Urinary bladder (tissue), 4 donors: ENCODE data around the gene CNTNAP2. TPM values are rescaled to one million over a fixed set of nuclear protein-coding genes. Genes with fewer than 3 reads are reported as not detected.

Source experiments
- DNase-seq: peaks from one replicate; pipeline ENCODE4 v3.0.0-alpha.2; 2015; ENCODE audit errors: extremely low spot score
- H3K27ac ChIP-seq: one replicate; pipeline ENCODE4 v1.5.1; 2013; ENCODE audit warnings: low read depth, mild to moderate bottlenecking, moderate library complexity
- H3K36me3 ChIP-seq: one replicate; pipeline ENCODE4 v1.6.1; 2013; ENCODE audit warnings: mild to moderate bottlenecking, moderate library complexity; ENCODE audit not compliant: insufficient read depth
- H3K4me1 ChIP-seq: one replicate; pipeline ENCODE4 v1.6.1; 2013; ENCODE audit warnings: mild to moderate bottlenecking, moderate library complexity; ENCODE audit not compliant: insufficient read depth
- H3K4me3 ChIP-seq: one replicate; pipeline ENCODE4 v1.5.1; 2013; ENCODE audit warnings: low read depth, low read length
- WGBS: extraction: QIAGEN DNeasy Blood & Tissue Kit; methylation state at CpG from one replicate; pipeline ENCODE4 v1.1.7; 2013; 5-methylcytosine and 5-hydroxymethylcytosine counted together
- polyA plus RNA-seq: library from polyadenylated mRNA; stranded (reverse); fragments of 200-250 nt; gene quantifications from one replicate; pipeline ENCODE4 v1.2.3, GENCODE V29; 2013
- total RNA-seq: library from RNA; depleted of rRNA; stranded (reverse); fragments of >200 nt; gene quantifications from one replicate; pipeline ENCODE4 v1.2.3, GENCODE V29; 2014
- donor health status: healthy with polysubstance abuse.
- donor health status: healthy.

Gene CNTNAP2
- total and polyA plus RNA-seq, 2 donors: 0.28 to 23.3 TPM

- no peaks in the 10 kb centered on the region for H3K36me3 ChIP-seq
- H3K4me3 ChIP-seq: no peak overlapping the region
- 82% methylated on average over 1 of the region's 1 CpG for WGBS
- DNase-seq: no peak
- no peak overlapping the region for H3K27ac ChIP-seq
- no peaks in the 10 kb centered on the region for H3K4me1 ChIP-seq
Observed at GRCh38 chr7:148238761-148239325, 2122.2 kb downstream of the CNTNAP2 start.

GRCh38 chr7:148241700-148242293 is 2125.2 kb downstream of the CNTNAP2 start:
- Histone ChIP-seq H3K4me1 (no peaks in the 10 kb centered on the region), H3K27ac (no peak overlapping the region), H3K36me3 (no peaks in the 10 kb centered on the region), H3K4me3 (no peak overlapping the region)
- WGBS: 51% methylated on average over 3 of the region's 3 CpGs
- DNase-seq: peak; percentile 48

- no peaks in the 10 kb centered on the region for H3K36me3 ChIP-seq
- DNase-seq: peak; percentile 52
- no peak overlapping the region for H3K4me3 ChIP-seq
- 9% methylated on average over 17 of the region's 17 CpGs for WGBS
- H3K27ac ChIP-seq: no peak overlapping the region
- H3K4me1 ChIP-seq: no peaks in the 10 kb centered on the region
Observed at GRCh38 chr7:148242294-148242821, 2125.8 kb downstream of the CNTNAP2 start.

- 41% methylated on average over 7 of the region's 7 CpGs for WGBS
- Histone ChIP-seq H3K4me1 (no peaks in the 10 kb centered on the region), H3K36me3 (no peaks in the 10 kb centered on the region), H3K27ac (no peak overlapping the region), H3K4me3 (no peak overlapping the region)
- DNase-seq: no peak
Observed at GRCh38 chr7:148245381-148245780, 2128.8 kb downstream of the CNTNAP2 start.

- WGBS: 94% methylated on average over 7 of the region's 7 CpGs
- Histone ChIP-seq H3K36me3 (no peaks in the 10 kb centered on the region), H3K4me1 (no peaks in the 10 kb centered on the region), H3K4me3 (no peak overlapping the region), H3K27ac (no peak overlapping the region)
- DNase-seq: no peak
Observed at GRCh38 chr7:148253629-148254028, 2137.0 kb downstream of the CNTNAP2 start.

GRCh38 chr7:148255333-148255732 is 2138.7 kb downstream of the CNTNAP2 start:
- no peak overlapping the region for H3K4me3 ChIP-seq
- WGBS: 57% methylated on average over 3 of the region's 3 CpGs
- no peaks in the 10 kb centered on the region for H3K36me3 ChIP-seq
- DNase-seq: no peak
- no peaks in the 10 kb centered on the region for H3K4me1 ChIP-seq
- no peak overlapping the region for H3K27ac ChIP-seq

GRCh38 chr7:148256433-148256832 is 2139.8 kb downstream of the CNTNAP2 start:
- H3K4me3 ChIP-seq: no peak overlapping the region
- DNase-seq: no peak
- H3K27ac ChIP-seq: no peak overlapping the region
- H3K4me1 ChIP-seq: no peaks in the 10 kb centered on the region
- no peaks in the 10 kb centered on the region for H3K36me3 ChIP-seq
- 93% methylated on average over 6 of the region's 6 CpGs for WGBS

- peak; percentile 42 for DNase-seq
- no peak overlapping the region for H3K4me3 ChIP-seq
- H3K36me3 ChIP-seq: no peaks in the 10 kb centered on the region
- WGBS: 28% methylated on average over 5 of the region's 5 CpGs
- no peak overlapping the region for H3K27ac ChIP-seq
- H3K4me1 ChIP-seq: no peaks in the 10 kb centered on the region
Observed at GRCh38 chr7:148260599-148260998, 2144.0 kb downstream of the CNTNAP2 start.

- Histone ChIP-seq H3K4me1 (no peaks in the 10 kb centered on the region), H3K27ac (no peak overlapping the region), H3K4me3 (no peak overlapping the region), H3K36me3 (no peaks in the 10 kb centered on the region)
- 96% methylated on average over 10 of the region's 10 CpGs for WGBS
- DNase-seq: no peak
Observed at GRCh38 chr7:148261523-148261922, 2144.9 kb downstream of the CNTNAP2 start.

GRCh38 chr7:148261996-148262688 is 2145.5 kb downstream of the CNTNAP2 start:
- H3K27ac ChIP-seq: no peak overlapping the region
- H3K36me3 ChIP-seq: no peaks in the 10 kb centered on the region
- H3K4me1 ChIP-seq: no peaks in the 10 kb centered on the region
- H3K4me3 ChIP-seq: no peak overlapping the region
- DNase-seq: no peak
- 61% methylated on average over 12 of the region's 12 CpGs for WGBS

GRCh38 chr7:148262721-148263229 is 2146.2 kb downstream of the CNTNAP2 start:
- DNase-seq: peak; percentile 42
- Histone ChIP-seq H3K36me3 (no peaks in the 10 kb centered on the region), H3K4me1 (no peaks in the 10 kb centered on the region), H3K4me3 (no peak overlapping the region), H3K27ac (no peak overlapping the region)
- WGBS: 6% methylated on average over 18 of the region's 18 CpGs

- Histone ChIP-seq H3K4me1 (no peaks in the 10 kb centered on the region), H3K36me3 (no peaks in the 10 kb centered on the region), H3K27ac (no peak overlapping the region), H3K4me3 (no peak overlapping the region)
- no peak for DNase-seq
- WGBS: 57% methylated on average over 7 of the region's 7 CpGs
Observed at GRCh38 chr7:148264933-148265557, 2148.4 kb downstream of the CNTNAP2 start.

- DNase-seq: no peak
- WGBS: 65% methylated on average over 7 of the region's 7 CpGs
- H3K4me1 ChIP-seq: no peaks in the 10 kb centered on the region
- H3K4me3 ChIP-seq: no peak overlapping the region
- no peak overlapping the region for H3K27ac ChIP-seq
- H3K36me3 ChIP-seq: no peaks in the 10 kb centered on the region
Observed at GRCh38 chr7:148265896-148266295, 2149.3 kb downstream of the CNTNAP2 start.
